GM15510 (cell line): Measurements from ENCODE around the gene FRMD6.

ENCODE experiments used
- POLR2A ChIP-seq: IDR thresholded peaks from 3 replicates; pipeline ENCODE4 v1.6.1; 2011; ENCODE audit warnings: borderline replicate concordance; ENCODE audit not compliant: insufficient read length; ENCODE audit errors: extremely low read depth

Gene FRMD6

GRCh38 chr14:51651388-51652167 lies at the start of gene FRMD6:
FRMD6 (plus strand) TSS chr14:51651910; CDS start chr14:51689837, 37,927 bp downstream.
- TF ChIP-seq POLR2A: peak; percentile 59

GRCh38 chr14:51602310-51602709 lies 49.4 kb upstream of the FRMD6 start:
- no peak for TF ChIP-seq POLR2A

- no peak for TF ChIP-seq POLR2A
Observed at GRCh38 chr14:51603495-51603894, 48.2 kb upstream of the FRMD6 start.

GRCh38 chr14:51604073-51604472 lies 47.6 kb upstream of the FRMD6 start:
- no peak for TF ChIP-seq POLR2A

GRCh38 chr14:51605575-51605974 lies 46.1 kb upstream of the FRMD6 start:
- no peak for TF ChIP-seq POLR2A

- TF ChIP-seq POLR2A: no peak
Observed at GRCh38 chr14:51607711-51608110, 44.0 kb upstream of the FRMD6 start.

GRCh38 chr14:51609251-51609954 lies 42.3 kb upstream of the FRMD6 start:
- no peak for TF ChIP-seq POLR2A

- no peak for TF ChIP-seq POLR2A
Observed at GRCh38 chr14:51609955-51610283, 41.8 kb upstream of the FRMD6 start.

- TF ChIP-seq POLR2A: no peak
Observed at GRCh38 chr14:51610771-51611170, 40.9 kb upstream of the FRMD6 start.

GRCh38 chr14:51612449-51612848 lies 39.3 kb upstream of the FRMD6 start:
- no peak for TF ChIP-seq POLR2A

- TF ChIP-seq POLR2A: no peak
Observed at GRCh38 chr14:51613416-51613815, 38.3 kb upstream of the FRMD6 start.

- TF ChIP-seq POLR2A: no peak
Observed at GRCh38 chr14:51614707-51615106, 37.0 kb upstream of the FRMD6 start.

GRCh38 chr14:51616256-51616655 lies 35.5 kb upstream of the FRMD6 start:
- TF ChIP-seq POLR2A: no peak

GRCh38 chr14:51616724-51617409 lies 34.8 kb upstream of the FRMD6 start:
- TF ChIP-seq POLR2A: no peak

- no peak for TF ChIP-seq POLR2A
Observed at GRCh38 chr14:51619561-51619960, 32.1 kb upstream of the FRMD6 start.
